GM10266 (cell line): ENCODE results near the gene SUSD5.

Experiments used
- DNase-seq: peaks from one replicate; pipeline ENCODE4 v3.0.0; 2012; ENCODE audit errors: extremely low spot score
- TF ChIP-seq, protein P1 (sequence below): IDR thresholded peaks from 2 replicates; pipeline ENCODE4 v1.5.1; 2012; ENCODE audit warnings: mild to moderate bottlenecking, low read depth; ENCODE audit not compliant: control insufficient read depth, insufficient read depth; ENCODE audit errors: missing control alignments

Gene SUSD5

DNA sequence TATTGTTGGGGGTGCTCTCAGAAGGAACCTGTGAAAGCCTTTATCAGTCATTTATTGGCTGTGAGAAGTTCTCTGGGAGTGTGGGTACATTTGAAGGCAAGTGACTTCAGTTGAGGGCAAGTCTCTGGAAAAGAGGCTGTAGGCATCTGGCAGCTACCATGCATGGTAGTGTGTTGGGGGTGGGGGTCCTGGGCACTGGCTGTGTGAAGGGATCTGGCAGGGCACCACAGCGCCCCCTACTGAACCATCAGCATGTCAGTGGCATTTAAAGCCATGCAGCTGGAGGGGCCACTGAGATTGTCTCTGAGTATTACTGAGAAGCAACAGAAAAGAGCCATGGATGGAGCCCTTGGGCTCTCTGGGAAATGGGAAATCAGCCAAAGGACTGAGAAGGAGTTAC, 74.2 kb downstream of the SUSD5 start:
- DNase-seq: peak; percentile 27
- TF ChIP-seq, protein P1, sequence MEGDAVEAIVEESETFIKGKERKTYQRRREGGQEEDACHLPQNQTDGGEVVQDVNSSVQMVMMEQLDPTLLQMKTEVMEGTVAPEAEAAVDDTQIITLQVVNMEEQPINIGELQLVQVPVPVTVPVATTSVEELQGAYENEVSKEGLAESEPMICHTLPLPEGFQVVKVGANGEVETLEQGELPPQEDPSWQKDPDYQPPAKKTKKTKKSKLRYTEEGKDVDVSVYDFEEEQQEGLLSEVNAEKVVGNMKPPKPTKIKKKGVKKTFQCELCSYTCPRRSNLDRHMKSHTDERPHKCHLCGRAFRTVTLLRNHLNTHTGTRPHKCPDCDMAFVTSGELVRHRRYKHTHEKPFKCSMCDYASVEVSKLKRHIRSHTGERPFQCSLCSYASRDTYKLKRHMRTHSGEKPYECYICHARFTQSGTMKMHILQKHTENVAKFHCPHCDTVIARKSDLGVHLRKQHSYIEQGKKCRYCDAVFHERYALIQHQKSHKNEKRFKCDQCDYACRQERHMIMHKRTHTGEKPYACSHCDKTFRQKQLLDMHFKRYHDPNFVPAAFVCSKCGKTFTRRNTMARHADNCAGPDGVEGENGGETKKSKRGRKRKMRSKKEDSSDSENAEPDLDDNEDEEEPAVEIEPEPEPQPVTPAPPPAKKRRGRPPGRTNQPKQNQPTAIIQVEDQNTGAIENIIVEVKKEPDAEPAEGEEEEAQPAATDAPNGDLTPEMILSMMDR: peak; percentile 57

DNA sequence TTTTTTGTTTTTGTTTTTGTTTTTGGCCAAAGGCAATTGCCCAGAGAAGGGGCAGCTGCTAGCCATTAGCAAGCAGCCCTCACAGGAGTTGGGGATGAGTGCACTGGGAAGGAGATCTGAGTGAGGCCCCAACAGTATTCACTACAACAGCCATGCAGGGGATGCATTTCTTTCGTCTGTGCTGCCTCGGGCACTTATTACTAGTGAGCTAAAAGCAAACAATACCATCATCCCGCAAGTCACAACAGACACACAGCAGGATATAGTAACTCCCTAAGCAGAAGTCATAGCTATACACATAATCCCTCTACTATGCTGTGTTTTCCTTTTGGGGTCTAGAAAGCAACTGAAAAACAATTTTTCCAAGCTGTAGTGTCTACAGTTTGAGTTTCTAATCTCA, 77.6 kb downstream of the SUSD5 start:
- TF ChIP-seq, protein P1: no peak
- no peak for DNase-seq

DNA sequence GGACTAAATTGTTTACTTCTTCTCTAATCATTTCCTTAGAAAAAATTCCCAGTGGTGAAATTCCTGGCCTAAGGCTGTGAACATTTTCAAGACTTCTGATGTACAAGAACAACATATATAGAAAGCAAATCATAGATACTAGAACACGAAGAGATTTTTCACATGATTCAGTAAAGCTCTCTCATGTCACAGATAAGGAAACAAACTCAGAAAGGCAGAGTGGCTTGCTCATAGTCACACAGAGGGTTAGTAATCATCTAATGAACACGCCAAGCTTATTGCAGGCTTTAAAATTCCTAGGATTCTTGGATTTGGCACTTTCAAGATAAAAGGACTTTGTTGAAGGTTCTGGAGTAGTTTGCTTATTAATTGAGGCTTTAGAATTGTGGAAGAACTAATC, 78.6 kb downstream of the SUSD5 start:
- TF ChIP-seq, protein P1: no peak
- DNase-seq: no peak

DNA sequence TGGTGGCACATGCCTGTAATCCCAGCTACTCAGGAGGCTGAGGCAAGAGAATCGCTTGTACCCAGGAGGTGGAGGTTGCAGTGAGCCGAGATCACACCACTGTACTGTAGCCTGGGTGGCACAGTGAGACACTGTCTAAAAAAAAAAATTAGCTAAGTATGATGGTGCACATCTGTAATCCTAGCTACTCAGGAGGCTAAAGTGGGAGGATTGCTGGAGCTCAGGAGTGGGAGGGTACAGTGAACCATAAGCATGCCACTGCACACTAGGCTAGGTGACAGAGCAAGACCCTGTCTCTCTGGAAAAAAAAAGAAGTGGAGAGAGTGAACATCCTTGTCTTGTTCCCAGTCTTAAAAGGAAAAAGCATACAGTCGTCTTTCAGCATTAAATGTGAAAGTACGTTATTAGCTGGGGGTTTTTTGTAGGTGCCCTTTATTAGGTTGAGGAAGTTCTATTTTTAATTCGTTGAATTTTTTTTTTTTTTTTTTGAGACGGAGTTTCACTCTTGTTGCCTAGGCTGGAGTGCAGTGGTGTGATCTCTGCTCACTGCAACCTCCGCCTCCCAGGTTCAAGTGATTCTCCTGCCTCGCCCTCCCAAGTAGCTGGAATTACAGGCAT, 79.5 kb downstream of the SUSD5 start:
- DNase-seq: peak; percentile 22

DNA sequence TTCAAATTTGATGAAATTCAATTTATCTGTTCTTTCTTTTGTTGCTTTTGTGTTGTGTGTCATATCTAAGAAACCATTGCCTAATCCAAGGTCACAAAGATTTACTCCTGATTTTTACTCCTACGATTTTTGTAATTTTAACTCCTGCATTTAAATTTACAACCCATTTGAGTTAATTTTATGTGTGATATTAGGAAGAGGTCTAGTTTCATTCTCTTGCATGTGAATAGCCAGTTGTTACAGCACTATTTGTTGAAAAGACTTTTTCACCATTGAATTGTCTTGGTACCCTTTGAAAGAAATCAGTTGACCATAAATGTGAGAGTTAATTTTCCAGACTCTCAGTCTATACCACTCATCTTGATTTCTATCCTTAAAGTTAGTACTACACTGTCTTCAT, 80.9 kb downstream of the SUSD5 start:
- TF ChIP-seq, protein P1: no peak
- DNase-seq: no peak

DNA sequence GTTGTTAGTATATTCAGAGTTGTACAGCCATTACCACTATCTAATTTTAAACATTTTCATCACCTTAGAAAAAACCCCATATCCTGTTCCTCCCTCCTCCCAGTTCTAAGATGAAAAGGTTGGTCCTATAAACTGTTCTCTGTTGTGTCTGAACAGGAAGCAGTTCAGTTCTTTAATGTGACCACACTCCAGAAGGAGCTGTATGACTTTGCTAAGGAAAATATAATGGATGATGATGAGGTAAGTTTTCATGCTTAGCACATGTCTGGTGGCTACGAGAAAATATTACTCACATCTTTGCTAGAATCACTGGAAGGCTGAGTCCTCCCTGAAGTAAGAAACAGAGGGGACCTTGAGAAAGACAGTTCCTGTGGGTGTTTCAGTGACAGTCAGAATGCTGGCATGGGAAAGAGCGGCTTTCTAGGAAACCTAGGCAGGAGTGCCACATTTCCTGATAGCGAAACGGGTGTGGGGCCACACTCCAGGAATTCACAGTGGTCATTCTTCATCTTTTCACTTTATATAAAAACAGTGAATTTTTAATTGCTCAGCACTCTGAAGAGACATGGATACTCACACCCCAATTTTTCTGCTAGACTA, 84.5 kb downstream of the SUSD5 start:
- TF ChIP-seq, protein P1: no peak
- DNase-seq: no peak

DNA sequence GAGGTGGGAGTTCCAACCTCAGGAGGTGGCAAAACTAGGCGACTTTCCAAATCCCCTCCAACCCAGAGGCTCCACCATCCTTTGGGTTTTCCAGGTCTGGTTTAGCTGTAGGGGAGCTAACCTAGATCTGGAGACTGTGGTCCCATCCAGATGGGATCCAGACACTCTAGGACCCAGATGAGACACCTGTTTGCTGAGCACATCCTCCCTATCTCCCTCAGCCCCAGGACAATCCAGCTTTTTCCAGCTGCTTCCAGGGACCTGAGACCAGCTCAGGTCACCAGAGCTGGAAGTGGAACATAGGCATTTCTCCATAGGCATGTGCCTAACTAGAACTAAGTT, 86.6 kb downstream of the SUSD5 start:
- no peak for DNase-seq

More for the DNA sequence above, 86.6 kb downstream of the SUSD5 start:
- TF ChIP-seq, protein P1: peak; percentile 6
